Immature natural killer cell (primary cell): ENCODE results near the gene SLC18A2. TPM values are rescaled to one million over a fixed set of nuclear protein-coding genes. Genes with fewer than 3 reads are reported as not detected.
"Not testable (repeated sequence)": the region's sequence is repeated elsewhere in the genome, so short reads cannot be mapped to it uniquely, and the experiment has no call there.

Experiments
- DNase-seq, 3 donors: peaks; one replicate each; pipeline ENCODE4 v3.0.0; 2022; ENCODE audit warnings: mixed read lengths in 1 of 3
- H3K27ac Mint-ChIP-seq, 6 donors: one replicate each; pipeline ENCODE4 v1.8.0; 2020; ENCODE audit warnings: mixed read lengths in 6 of 6, mild to moderate bottlenecking in 5 of 6, inconsistent platforms in 4 of 6, moderate library complexity in 3 of 6
- H3K27me3 Mint-ChIP-seq, 3 donors: one replicate each; pipeline ENCODE4 v1.8.0; 2020 to 2021; ENCODE audit warnings: low read depth in 3 of 3, mild to moderate bottlenecking in 3 of 3, mixed read lengths in 3 of 3, moderate library complexity in 3 of 3, inconsistent platforms in 1 of 3
- H3K36me3 Mint-ChIP-seq, 3 donors: one replicate each; pipeline ENCODE4 v1.8.0; 2020; ENCODE audit warnings: mixed read lengths in 3 of 3, inconsistent platforms in 2 of 3, mild to moderate bottlenecking in 2 of 3
- H3K4me1 Mint-ChIP-seq, 2 donors: one replicate each; pipeline ENCODE4 v1.8.0; 2020; ENCODE audit warnings: inconsistent platforms in 2 of 2, mild to moderate bottlenecking in 2 of 2, mixed read lengths in 2 of 2, moderate library complexity in 1 of 2
- H3K4me3 Mint-ChIP-seq, 5 donors: one replicate each; pipeline ENCODE4 v1.8.0; 2020; ENCODE audit warnings: mild to moderate bottlenecking in 5 of 5, mixed read lengths in 5 of 5, inconsistent platforms in 3 of 5, moderate library complexity in 3 of 5
- H3K9me3 Mint-ChIP-seq, 6 donors: one replicate each; pipeline ENCODE4 v1.8.0; 2020; ENCODE audit warnings: mild to moderate bottlenecking in 6 of 6, mixed read lengths in 6 of 6, inconsistent platforms in 4 of 6, moderate library complexity in 3 of 6
- polyA plus RNA-seq, 3 donors: library from polyadenylated mRNA; unstranded; fragments of 300-500 nt; fragmentation: Illumina TruSeq; gene quantifications; one replicate each; pipeline ENCODE4 v1.2.3, GENCODE V29; 2021

Gene SLC18A2
- polyA plus RNA-seq, 3 donors from 2014 or later: 0.41 TPM; not detected in 2

DNA sequence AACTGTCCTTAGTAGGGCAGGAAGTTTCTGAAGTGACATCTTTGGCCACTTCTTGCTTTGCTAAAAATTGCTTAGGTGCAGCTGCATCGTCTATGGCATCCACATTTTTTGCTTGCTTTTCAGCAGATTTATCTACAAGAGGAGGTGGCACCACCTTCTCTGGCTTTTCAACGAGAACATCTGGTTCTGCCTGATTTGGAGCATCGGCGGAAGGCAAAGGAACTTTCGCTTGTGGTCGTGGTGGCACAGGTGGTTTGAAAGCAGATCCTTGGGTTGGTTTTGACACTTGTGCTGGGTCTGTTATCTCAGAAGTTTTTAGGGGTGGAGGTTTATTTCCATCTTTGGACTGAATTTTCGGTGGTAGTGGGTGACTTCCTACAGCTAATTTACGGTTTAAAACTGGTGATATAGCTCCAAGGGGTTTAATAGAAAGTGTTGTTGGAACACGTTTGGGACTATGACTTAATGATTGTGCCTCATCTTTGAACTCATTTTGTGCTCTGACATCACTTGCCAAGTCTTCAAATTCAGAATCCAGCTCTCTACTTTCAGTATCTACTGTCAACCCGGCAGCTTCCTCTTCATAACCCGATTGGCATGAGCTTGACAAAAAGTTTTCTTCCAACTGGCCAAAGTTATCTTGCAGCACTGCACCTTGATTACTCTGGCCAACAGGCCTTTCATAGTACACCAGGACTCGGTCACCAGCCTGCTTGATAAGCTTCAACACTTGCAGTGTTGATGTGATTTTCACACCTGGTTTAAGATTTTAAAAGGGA is 44.0 kb downstream of the SLC18A2 start:
- H3K36me3 Mint-ChIP-seq: peaks cover 13 to 20% (median 18%) of the 10 kb centered on the region in 3 donors
- H3K27ac Mint-ChIP-seq: peak overlapping the region in 3 of 6 donors; percentile 13 to 36 (median 14)
- H3K4me3 Mint-ChIP-seq: peak overlapping the region in 4 of 5 donors; percentile 8 to 60 (median 35)
- H3K4me1 Mint-ChIP-seq: peaks cover 0 to 12% of the 10 kb centered on the region in 2 donors
- no peaks in the 10 kb centered on the region for H3K9me3 Mint-ChIP-seq
- H3K27me3 Mint-ChIP-seq: no peaks in the 10 kb centered on the region
- DNase-seq: peak in 2 of 3 donors; percentile 11 to 12

DNA sequence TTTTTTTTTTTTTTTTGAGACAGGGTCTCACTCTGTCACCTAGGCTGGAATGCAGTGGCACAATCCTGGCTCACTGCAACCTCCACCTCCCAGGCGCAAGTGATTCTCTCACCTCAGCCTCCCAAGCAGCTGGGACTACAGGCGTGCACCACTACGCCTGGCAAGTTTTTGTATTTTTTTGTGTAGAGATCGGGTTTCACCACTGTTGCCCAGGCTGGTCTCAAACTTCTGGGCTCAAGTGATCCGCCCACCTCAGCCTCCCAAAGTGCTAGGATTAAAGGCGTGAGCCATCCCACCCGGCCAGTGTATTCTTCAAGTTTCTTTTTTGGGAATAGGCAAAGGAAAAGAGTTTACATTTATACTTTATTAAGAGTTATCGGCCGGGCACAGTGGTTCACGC is 50.0 kb downstream of the SLC18A2 start:
- H3K9me3 Mint-ChIP-seq, H3K27ac Mint-ChIP-seq, DNase-seq, H3K27me3 Mint-ChIP-seq, H3K36me3 Mint-ChIP-seq, H3K4me3 Mint-ChIP-seq: not testable (repeated sequence)
- peaks cover 9 to 23% of the 10 kb centered on the region in 2 donors for H3K4me1 Mint-ChIP-seq

DNA sequence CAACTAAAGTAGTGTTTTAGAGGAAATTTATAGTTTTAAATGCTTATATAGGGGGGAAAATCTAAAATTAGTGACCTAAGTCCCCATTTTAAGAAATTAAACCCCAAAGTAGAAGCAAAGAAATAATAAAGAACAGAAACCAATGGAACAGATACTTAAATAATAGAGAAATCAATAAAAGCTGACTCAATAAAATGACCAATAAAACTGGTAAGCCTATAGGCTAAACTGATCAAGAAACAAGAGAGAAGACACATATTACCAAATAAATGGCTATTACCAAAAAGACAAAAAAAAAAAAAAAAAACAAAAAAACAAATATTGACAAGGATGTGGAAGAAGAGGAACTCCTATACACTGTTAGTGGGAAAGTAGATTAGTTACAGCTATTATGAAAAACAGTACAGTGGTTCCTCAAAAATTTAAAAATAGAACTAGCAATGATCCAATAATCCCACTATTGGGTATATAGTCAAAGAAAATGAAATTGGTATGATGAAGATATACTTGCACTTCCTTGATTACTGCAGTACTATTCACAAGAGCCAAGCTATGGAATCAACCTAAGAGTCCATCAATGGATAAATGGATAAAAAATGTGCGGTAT is 53.2 kb downstream of the SLC18A2 start:
- Mint-ChIP-seq H3K27me3 (no peaks in the 10 kb centered on the region), H3K4me1 (peaks cover 14 to 24% of the 10 kb centered on the region in 2 donors), H3K9me3 (no peaks in the 10 kb centered on the region), H3K4me3 (no peak overlapping the region), H3K36me3 (peaks cover 5 to 7% (median 5%) of the 10 kb centered on the region in 3 donors), H3K27ac (no peak overlapping the region)
- DNase-seq: no peak

DNA sequence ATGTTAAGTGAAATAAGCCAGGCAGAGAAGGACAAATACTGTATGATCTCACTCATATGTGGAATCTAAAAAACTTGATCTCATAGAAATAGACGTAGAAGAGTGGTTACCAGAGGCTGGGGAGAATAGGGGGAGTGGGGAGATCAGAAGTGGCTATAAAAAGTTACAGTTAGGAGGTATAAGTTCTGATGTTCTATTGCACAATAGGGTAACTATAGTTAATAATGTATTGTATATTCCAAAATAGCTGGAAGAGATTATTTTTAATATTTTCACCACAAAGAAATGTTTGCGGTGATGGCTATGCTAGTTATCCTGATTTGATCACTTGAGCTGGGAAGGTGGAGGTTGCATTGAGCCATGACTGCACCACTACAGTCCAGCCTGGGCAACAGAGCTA is 53.8 kb downstream of the SLC18A2 start:
- no peaks in the 10 kb centered on the region for H3K27me3 Mint-ChIP-seq
- peaks cover 0 to 3% (median 0%) of the 10 kb centered on the region in 6 donors for H3K9me3 Mint-ChIP-seq
- H3K4me1 Mint-ChIP-seq: peaks cover 14 to 24% of the 10 kb centered on the region in 2 donors
- H3K36me3 Mint-ChIP-seq: peaks cover 0 to 7% (median 4%) of the 10 kb centered on the region in 3 donors
- no peak overlapping the region for H3K27ac Mint-ChIP-seq
- no peak for DNase-seq
- no peak overlapping the region for H3K4me3 Mint-ChIP-seq

DNA sequence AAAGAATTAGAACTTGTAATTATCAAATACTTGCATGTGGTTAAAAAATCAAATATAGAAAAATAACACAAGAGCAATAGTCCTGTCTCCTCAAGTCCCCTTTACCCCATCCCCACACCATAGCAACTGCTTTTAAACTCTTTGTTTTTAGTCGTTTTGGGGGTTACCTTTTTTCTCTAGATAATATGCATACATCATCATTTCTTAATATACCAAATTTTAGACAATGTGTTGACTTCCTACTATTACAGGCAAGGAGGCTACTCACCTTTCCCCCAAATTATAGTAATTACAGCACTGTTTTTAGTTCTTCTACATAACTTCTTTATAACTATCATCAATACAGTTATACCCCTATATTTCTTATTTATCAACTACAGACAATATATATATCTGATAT is 57.3 kb downstream of the SLC18A2 start:
- Mint-ChIP-seq H3K27ac (no peak overlapping the region), H3K4me3 (no peak overlapping the region), H3K9me3 (peaks cover 0 to 5% (median 1%) of the 10 kb centered on the region in 6 donors), H3K27me3 (no peaks in the 10 kb centered on the region), H3K4me1 (peaks cover 15 to 40% of the 10 kb centered on the region in 2 donors), H3K36me3 (peaks cover 7 to 13% (median 9%) of the 10 kb centered on the region in 3 donors)
- DNase-seq: no peak

DNA sequence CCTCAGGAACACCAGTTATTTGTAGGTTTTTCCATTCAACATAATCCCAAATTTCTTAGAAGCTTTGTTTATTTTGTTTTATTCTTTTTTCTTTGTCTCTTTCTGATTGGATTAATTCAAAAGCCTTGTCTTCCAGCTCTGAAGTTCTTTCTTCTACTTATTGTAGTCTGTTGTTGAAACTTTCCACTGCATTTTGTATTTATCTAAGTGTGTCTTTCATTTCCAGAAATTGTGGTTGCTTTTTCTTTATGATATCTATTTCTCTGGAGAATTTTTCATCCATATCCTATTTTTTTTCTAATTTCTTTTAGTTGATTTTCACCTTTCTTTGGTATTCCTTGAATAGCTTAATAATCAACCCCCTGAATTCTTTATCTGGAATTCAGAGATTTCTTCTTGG is 58.5 kb downstream of the SLC18A2 start:
- Mint-ChIP-seq H3K27me3 (peaks cover 0 to 1% (median 0%) of the 10 kb centered on the region in 3 donors), H3K9me3 (peaks cover 0 to 5% (median 1%) of the 10 kb centered on the region in 6 donors), H3K36me3 (peaks cover 8 to 13% (median 9%) of the 10 kb centered on the region in 3 donors), H3K4me3 (no peak overlapping the region), H3K27ac (no peak overlapping the region), H3K4me1 (peaks cover 13 to 31% of the 10 kb centered on the region in 2 donors)
- DNase-seq: no peak

DNA sequence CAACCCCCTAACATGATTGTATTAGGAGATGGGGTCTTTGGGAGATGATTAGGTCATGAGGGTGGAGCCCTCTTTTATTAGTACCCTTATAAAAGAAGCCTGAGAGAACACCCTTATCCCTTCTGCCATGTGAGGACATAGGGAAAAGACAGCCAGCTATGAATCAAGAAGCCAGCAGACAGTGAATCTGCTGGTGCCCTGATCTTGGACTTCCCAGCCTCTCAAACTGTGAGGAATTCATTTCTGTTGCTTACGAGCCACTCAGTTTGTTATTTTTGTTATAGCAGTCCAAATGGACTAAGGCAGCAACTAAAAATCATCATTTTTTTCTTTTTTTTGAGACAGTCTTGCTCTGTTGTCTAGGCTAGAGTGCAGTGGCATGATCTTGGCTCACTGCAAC is 59.8 kb downstream of the SLC18A2 start:
- Mint-ChIP-seq H3K27ac (no peak overlapping the region), H3K36me3 (peaks cover 8 to 13% (median 9%) of the 10 kb centered on the region in 3 donors), H3K27me3 (peaks cover 0 to 1% (median 0%) of the 10 kb centered on the region in 3 donors), H3K4me1 (peaks cover 16 to 27% of the 10 kb centered on the region in 2 donors), H3K4me3 (no peak overlapping the region), H3K9me3 (peaks cover 0 to 5% (median 1%) of the 10 kb centered on the region in 6 donors)
- DNase-seq: no peak

DNA sequence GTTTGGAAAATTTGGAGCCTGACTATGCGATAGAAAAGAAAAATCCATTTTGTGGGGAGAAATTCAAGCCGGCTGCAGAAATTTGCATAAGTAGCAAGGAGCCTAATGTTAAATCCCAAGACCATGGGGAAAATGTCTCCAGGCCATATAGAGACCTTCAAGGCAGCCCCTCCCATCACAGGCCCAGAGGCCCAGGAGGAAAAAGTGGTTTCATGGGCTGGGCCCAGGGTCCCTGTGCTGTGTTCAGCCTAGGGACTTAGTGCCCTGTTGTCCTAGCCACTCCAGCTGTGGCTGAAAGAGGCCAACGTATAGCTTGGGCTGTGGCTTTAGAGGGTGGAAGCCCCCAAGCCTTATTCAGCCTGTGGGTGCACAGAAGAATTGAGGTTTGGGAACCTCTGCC is 62.5 kb downstream of the SLC18A2 start:
- H3K36me3 Mint-ChIP-seq: peaks cover 8 to 13% (median 9%) of the 10 kb centered on the region in 3 donors
- not testable (repeated sequence) for H3K27me3 Mint-ChIP-seq, DNase-seq, H3K4me3 Mint-ChIP-seq, H3K27ac Mint-ChIP-seq, H3K9me3 Mint-ChIP-seq
- H3K4me1 Mint-ChIP-seq: peaks cover 14 to 38% of the 10 kb centered on the region in 2 donors

DNA sequence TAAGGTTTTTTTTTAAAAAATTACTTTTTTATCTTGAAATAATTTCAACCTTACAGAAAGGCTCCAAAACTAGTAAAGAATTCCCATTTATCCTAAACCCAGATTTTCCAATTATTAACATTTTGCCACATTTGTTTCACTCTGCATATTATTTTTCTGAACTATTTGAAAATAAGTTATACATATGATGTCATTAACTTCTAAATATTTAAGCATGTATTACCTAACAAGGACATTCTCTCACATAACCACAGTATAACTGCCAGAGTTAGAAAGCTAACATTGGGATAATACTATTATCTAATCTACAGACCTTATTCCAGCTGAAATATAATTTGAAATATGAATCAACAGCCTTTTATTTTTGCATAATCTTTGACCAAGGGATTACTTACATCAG is 65.8 kb downstream of the SLC18A2 start:
- DNase-seq: no peak
- Mint-ChIP-seq H3K4me1 (peaks cover 16 to 57% of the 10 kb centered on the region in 2 donors), H3K36me3 (peaks cover 2 to 10% (median 5%) of the 10 kb centered on the region in 3 donors), H3K9me3 (no peaks in the 10 kb centered on the region), H3K27ac (no peak overlapping the region), H3K27me3 (peaks cover 0 to 1% (median 0%) of the 10 kb centered on the region in 3 donors), H3K4me3 (no peak overlapping the region)

DNA sequence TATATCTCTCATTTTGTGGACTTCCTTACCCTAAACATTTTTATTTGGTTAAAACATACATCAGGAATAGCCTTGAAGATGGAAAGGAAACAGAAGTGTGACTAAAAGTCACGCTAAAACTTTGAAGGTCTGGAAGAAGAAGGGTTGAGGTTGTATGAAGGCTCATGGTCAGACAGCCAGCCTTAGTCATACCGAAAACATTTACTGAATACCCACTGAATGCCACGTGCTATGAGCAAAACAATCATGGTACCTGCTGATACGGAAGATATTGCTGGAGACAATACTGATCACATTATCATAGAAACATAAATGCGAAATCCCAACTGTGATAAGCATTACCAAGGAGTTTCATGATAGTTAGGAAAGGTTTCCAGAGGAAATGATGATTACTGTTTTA is 70.3 kb downstream of the SLC18A2 start:
- Mint-ChIP-seq H3K9me3 (no peaks in the 10 kb centered on the region), H3K36me3 (peaks cover 4 to 18% (median 6%) of the 10 kb centered on the region in 3 donors)

DNA sequence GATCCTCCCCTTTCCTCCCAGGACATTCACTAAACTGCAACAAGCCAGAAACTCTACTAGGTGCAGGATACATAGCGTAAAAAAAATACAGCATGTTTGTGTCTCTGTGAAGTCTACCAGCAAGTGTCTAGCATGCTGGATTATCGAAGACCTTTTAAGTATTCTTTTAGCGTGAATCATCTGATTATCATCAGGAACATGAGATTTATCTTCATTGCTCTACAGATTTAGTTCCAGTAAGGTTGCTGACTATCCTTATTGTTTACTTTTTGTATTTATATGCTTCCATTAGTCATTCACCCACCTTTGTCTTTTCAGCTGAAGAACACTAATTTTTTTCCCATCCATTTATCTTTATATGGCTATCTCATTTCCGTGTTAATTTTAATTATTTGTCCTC is 71.5 kb downstream of the SLC18A2 start:
- no peak overlapping the region for H3K4me3 Mint-ChIP-seq
- DNase-seq: no peak
- peaks cover 5 to 42% of the 10 kb centered on the region in 2 donors for H3K4me1 Mint-ChIP-seq
- H3K36me3 Mint-ChIP-seq: peaks cover 4 to 18% (median 6%) of the 10 kb centered on the region in 3 donors
- H3K27me3 Mint-ChIP-seq: no peaks in the 10 kb centered on the region
- no peak overlapping the region for H3K27ac Mint-ChIP-seq
- H3K9me3 Mint-ChIP-seq: no peaks in the 10 kb centered on the region

More for the DNA sequence above, 70.3 kb downstream of the SLC18A2 start:
- Mint-ChIP-seq H3K27ac (peak overlapping the region in 1 of 6 donors; percentile 42), H3K4me3 (no peak overlapping the region), H3K27me3 (no peaks in the 10 kb centered on the region), H3K4me1 (peaks cover 7 to 50% of the 10 kb centered on the region in 2 donors)
- no peak for DNase-seq

DNA sequence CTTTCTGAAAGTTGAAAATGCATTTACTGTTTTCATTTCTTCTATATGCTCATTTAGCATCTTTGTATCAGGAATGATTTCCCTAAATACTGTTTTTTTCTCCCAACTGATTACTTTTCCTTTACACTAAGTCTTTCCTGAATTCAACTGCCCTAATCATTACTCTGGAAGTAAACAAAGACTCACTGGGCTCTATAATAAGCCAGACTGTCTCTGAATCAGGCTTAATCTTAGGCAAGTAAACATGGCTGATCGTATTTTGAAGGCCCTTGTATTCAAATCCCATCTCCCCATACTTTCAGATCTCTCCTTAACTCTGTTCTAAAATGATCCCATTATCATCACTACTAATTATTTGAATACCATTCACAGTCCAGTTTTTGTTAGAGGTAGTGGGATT is 72.7 kb downstream of the SLC18A2 start:
- H3K27ac Mint-ChIP-seq: peak overlapping the region in 1 of 6 donors; percentile 49
- H3K4me1 Mint-ChIP-seq: peaks cover 5 to 42% of the 10 kb centered on the region in 2 donors
- H3K4me3 Mint-ChIP-seq: no peak overlapping the region
- DNase-seq: no peak
- H3K36me3 Mint-ChIP-seq: peaks cover 4 to 26% (median 14%) of the 10 kb centered on the region in 3 donors
- H3K27me3 Mint-ChIP-seq: no peaks in the 10 kb centered on the region
- H3K9me3 Mint-ChIP-seq: no peaks in the 10 kb centered on the region

DNA sequence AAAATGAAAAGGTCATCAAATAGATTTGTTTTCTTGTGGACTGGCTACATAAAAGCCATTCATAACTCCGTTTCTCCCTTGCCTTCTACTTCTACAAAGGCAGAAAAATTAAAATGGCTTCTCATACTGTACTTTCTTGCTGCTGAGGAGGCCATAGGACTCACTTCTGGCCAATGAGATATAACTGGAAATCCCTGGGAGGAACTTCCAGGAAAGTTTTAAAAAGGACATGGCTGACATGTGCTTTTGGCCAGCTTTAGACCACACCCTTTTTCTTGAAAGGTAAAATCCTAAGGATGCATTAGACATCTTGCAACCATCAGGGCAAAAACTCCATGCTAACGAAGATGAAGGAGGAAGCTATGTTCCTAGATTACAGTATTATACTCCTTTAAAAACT is 75.8 kb downstream of the SLC18A2 start:
- Mint-ChIP-seq H3K4me3 (no peak overlapping the region), H3K36me3 (peaks cover 1 to 23% (median 14%) of the 10 kb centered on the region in 3 donors), H3K9me3 (no peaks in the 10 kb centered on the region), H3K27ac (no peak overlapping the region), H3K27me3 (no peaks in the 10 kb centered on the region), H3K4me1 (peaks cover 3 to 27% of the 10 kb centered on the region in 2 donors)
- no peak for DNase-seq

DNA sequence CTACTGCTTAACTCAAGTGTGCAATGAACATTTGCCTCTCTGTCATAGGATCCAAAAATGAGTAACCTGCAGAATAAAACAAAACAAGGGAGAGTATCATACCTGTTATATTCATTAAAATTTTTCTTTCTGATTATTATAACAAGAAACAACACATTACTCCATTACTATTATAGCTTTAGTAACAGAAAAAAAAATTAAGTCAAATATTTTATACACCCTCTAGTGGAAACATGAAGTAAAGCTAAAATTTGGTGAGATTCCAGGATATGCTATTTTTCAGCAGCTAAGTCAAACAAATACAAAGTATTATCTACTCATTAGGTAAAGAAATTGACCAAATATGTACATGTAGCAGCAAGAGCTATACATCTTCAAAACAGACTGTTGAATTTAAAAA is 78.0 kb downstream of the SLC18A2 start:
- no peak for DNase-seq
- no peaks in the 10 kb centered on the region for H3K9me3 Mint-ChIP-seq
- H3K4me3 Mint-ChIP-seq: no peak overlapping the region
- H3K27me3 Mint-ChIP-seq: peaks cover 0 to 2% (median 0%) of the 10 kb centered on the region in 3 donors
- peaks cover 8 to 20% of the 10 kb centered on the region in 2 donors for H3K4me1 Mint-ChIP-seq
- H3K27ac Mint-ChIP-seq: no peak overlapping the region
- H3K36me3 Mint-ChIP-seq: peaks cover 0 to 10% (median 7%) of the 10 kb centered on the region in 3 donors
